ENCODE measurements around the gene XIRP1.

DNA sequence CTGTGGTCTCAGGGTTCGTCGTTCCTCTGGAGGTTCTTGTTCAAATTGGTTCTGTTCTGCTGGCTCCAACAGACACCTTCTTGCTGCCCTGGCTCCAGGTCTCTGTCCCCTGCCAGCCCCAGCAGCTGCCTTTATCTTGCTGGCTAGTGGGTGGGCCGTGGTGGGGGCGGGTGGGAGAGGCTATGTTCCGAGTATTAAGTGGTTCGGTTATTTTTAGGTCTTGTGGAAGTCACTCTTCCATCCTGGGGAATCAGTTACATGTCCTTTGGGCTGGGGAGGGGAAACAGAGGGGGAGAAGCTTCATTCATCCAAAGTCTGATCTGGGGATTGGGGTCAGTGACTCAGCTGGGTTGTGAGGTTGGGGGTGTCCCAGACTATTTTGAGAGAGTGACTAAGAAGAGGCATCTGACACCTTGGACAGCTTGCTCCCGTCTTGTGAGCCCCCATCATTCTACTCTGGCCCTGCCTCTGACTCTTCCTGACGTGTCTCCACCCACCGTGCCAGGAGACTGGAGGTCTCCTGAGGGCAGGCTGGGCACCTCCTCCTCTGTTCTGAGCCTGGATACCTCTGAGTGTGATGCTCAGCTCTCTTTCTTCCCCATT lies at the start of gene XIRP1:
- TF ChIP-seq GATA2 (IDR thresholded peaks at IDR 0.05; ENCODE audit: low read depth, low read length) (no peak), GATA3 (IDR thresholded peaks at IDR 0.05; ENCODE audit: low read depth, low read length) (no peak)
